ENCODE results near the gene TMPRSS6. TPM values are rescaled to one million over a fixed set of nuclear protein-coding genes. Genes with fewer than 3 reads are reported as not detected.
A peak's percentile ranks its signal among the peaks of the same experiment; 100 is the strongest.

The TMPRSS6 gene
- polyA plus RNA-seq, 4 donors, result 0.35 to 0.63 (median 0.53) TPM

DNA sequence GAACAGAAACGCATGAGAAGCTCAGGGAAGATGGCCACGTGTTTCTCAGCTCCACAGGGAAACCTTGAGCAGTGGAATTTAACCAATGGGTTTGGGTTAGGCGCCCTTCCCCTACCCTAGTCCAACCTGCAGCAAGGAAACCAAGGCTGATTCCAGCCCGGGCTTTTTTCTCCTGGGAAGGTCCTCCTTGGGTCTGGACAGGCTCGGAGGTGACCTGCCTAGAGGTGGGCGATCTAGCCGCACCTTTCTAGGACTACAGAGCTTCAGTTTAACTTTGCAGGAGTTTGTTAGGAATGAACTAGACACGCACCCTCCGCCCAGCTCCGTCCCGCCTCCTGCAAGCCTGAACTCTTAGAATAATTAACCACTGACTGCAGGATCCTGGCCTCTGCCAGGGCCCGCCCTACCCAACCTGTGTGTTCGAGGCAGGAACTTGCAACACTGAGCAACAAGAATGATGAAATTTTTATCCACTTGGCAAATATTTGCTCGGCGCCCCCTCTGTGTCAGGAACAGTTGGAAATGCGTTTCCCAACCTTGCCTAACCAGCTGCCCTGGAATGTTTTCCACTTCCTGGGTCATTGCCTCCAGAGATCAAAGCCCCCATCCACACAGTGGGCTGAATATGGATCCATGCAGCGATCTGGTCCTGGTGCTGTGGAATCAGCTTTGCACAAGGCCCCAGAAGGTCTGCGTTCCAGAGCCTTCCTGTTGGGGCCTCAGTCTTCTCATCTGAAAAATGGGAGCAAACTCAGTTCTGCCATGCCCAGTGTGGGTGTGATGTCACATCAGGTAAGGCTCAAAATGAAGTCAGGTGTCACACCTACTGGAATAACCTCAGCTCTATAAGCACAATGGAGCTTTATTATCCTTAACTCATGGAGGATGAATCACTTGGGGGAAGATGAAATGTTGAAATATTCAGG is 76.7 kb downstream of the TMPRSS6 start:
- peak in 1 of 4 donors; percentile 37 for DNase-seq (ENCODE audit: low read depth in 4 of 4, low spot score in 2 of 4)

DNA sequence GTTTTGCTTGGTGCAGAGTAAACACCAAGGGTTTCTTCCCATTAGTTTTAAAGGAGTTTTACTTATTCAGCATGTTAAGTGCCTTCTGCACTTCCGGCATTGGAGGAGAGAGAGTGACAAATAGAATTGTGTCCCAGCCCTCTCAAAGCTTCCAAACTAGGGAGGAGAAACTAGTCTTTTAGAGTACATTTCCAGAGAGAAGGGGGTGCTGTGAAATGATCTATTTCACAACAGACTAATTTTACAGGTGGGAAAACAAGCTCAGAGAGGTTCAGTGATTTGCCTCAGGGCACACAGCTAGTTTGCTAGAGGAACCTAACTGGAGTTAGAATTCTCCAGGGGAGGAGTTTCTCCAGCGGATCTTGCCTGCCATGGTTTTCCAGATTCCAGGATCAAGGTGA is 77.4 kb downstream of the TMPRSS6 start:
- DNase-seq (ENCODE audit: low read depth in 4 of 4, low spot score in 2 of 4), result no peak

DNA sequence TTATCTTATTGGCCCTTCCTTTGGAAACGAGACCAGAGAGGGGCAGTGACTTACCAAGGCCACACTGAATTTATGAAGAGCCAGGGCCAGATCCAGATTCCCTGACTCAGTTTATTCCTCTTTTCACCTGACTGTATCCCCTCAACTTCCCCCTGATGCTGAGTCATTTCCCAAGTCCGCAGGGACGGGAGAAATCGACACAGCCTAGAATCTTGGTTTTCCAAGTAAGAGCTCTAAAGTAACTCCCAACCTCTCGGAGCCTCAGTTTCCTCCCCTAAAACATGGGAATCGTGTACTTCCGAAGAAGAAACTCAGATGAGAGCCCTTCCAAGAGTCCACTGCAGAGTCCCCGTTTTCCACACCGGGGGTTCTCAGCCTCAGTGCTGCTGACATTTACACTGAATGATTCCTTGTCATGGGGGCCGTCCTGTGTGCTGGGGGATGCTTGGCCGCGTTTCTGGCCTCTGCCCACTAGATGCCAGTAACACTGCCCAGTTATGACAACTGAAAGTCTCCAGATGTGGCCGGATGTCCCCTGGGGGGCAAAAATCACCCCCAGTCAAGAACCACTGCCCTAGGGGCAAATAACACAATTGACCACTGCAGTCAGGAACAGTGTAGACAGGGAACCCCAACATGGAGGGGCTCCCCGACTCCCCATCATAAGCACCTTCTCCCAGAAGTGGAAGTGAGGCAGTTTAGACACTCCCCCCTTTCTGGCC is 78.8 kb downstream of the TMPRSS6 start:
- DNase-seq (ENCODE audit: low read depth in 4 of 4, low spot score in 2 of 4), result no peak

DNA sequence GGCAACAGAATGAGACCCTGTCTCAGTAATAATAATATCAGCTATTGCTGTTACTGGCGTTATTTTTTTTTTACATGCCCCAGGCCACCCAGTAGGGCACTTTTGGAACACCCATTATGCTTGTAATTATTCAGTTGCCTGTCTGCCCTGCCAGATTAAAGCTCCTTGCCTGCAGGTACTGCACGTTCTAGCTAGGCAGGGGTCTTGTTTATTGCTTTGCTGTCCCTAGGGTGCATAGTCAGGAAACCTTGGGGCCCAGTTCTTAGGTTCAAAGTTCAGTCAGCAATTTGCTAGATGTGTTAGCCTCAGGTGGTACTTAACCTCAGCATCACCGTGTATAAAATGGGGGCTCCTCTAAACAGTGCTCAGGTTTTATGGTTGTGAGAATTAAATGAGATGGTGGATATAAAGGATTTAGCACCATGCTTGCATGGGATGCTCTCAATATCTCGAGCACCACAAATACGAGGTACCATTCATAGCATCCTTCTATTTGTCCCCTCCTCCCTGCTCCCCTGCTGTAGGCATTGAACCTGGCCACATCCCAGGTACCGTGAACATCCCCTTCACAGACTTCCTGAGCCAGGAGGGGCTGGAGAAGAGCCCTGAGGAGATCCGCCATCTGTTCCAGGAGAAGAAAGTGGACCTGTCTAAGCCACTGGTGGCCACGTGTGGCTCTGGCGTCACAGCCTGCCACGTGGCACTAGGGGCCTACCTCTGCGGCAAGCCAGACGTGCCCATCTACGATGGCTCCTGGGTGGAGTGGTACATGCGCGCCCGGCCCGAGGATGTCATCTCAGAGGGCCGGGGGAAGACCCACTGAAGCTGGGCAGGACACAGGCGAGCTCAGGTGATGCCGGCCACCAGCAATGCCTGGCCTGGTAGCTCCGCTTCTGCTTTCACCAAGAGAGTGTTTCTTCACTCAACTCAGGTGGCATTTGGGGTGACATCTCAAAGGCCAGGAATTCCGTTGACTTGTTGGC is 80.5 kb downstream of the TMPRSS6 start:
- DNase-seq (ENCODE audit: low read depth in 4 of 4, low spot score in 2 of 4), result no peak

DNA sequence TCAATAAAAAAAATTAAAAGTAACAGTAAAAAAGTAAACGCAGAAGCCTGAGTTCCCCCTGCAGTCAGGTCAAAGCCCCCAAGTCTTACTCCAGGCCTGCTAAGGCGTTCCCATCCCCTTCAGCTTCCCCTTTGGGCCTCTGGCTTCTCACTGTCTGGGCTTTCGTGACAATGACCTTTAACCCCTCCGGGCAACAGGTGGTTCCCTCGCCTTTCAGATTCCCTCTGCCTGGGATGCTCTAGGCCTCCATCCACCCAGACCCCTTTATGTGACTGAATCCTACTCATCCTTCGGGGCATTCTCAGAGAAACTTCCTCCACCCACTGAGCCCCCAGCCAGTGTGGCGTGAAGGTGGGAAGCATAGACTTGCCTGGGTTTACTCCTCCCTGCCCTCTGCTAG is 82.0 kb downstream of the TMPRSS6 start:
- no peak for DNase-seq (ENCODE audit: low read depth in 4 of 4, low spot score in 2 of 4)

DNA sequence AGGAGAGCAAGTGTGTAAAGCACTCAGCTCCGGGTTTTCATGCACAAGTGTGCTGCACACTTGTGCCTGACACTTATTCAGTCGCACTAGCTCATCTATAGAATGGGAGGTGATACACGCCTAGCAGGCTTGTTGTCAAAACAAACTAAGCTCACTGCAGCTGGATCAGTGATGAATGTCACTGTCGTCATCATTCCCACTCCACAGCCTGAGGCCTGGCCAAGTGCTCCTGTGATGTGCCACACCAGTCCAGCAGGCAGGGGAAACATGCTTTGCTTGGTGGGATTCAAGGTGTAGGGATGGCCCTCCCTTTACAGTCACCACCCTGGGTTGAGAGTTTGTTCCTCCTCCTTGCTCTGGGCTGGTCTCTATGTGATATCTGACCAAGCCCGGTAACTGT is 83.2 kb downstream of the TMPRSS6 start:
- DNase-seq (ENCODE audit: low read depth in 4 of 4, low spot score in 2 of 4), result no peak

DNA sequence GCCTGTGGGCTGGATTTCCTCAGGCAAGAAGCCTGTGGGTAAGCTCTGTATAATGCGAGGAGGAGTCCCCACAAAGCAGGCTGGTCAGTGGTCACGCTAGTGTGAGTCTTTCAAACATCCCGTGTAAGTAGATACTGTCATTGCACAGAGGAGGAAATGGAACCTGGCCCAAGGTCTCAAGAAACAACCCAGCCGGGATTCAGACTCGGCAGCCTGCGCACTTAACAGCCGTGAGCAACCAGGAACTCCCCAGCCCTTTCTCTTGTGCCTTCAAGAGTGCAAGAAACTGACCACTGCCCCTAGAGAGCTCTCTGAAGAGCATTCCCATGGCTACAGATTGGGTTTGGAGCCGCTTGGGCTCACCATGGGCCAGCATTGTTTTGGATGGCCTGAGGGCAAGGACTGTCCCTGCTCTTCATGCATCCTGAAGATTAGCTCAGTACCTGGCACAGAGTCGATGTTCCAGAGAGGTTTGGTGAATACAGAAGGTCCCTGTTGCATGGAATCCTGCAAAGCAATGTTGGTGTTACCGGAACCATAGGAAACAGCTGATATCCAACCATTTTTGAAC is 83.9 kb downstream of the TMPRSS6 start:
- DNase-seq (ENCODE audit: low read depth in 4 of 4, low spot score in 2 of 4), result peak in 1 of 4 donors; percentile 20

DNA sequence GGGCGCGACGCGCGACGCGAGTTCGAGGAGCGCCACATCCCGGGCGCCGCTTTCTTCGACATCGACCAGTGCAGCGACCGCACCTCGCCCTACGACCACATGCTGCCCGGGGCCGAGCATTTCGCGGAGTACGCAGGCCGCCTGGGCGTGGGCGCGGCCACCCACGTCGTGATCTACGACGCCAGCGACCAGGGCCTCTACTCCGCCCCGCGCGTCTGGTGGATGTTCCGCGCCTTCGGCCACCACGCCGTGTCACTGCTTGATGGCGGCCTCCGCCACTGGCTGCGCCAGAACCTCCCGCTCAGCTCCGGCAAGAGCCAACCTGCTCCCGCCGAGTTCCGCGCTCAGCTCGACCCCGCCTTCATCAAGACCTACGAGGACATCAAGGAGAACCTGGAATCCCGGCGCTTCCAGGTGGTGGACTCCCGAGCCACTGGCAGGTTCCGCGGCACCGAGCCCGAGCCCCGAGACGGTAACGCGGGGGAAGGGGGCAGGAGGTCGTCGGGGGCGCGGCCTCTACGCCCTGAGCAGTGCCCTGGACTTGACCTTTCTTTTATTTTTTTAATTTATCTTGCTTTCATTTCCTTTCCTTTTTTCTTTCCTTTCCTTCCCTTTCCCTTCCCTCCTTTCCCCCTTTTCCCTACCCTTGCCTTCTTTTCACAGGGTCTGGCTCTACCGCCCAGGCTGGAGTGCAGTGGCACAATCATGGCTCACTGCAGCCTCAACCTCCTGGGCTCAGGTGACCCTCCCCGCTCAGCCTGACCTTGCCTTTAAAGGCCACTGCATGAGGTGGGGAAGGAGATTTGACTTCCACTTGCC is 85.0 kb downstream of the TMPRSS6 start:
- no peak for DNase-seq (ENCODE audit: low read depth in 4 of 4, low spot score in 2 of 4)

DNA sequence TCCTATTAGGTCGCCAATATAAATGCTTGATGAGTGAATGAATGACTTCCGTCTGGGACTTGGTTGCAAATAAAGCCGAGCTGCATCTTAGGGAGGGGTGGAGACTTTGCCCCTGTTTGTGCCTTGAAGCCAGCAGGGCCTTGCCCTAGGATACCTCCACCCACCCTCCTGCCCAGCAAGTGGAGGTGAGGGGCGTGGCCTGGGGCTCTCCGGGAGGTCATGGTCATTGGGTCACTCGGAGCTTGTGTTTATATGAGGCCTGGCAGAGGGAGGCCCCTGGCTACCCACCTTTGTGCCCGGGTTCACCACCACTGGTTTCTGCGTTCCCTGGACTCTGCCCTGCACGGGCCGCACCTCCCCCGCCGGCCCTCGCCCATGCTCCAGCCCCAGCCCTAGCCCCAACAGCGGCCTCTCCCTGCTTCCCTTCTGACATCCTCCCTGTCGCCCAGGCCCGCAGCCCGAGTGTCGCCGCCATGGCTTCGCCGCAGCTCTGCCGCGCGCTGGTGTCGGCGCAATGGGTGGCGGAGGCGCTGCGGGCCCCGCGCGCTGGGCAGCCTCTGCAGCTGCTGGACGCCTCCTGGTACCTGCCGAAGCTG is 85.7 kb downstream of the TMPRSS6 start:
- DNase-seq (ENCODE audit: low read depth in 4 of 4, low spot score in 2 of 4), result no peak

DNA sequence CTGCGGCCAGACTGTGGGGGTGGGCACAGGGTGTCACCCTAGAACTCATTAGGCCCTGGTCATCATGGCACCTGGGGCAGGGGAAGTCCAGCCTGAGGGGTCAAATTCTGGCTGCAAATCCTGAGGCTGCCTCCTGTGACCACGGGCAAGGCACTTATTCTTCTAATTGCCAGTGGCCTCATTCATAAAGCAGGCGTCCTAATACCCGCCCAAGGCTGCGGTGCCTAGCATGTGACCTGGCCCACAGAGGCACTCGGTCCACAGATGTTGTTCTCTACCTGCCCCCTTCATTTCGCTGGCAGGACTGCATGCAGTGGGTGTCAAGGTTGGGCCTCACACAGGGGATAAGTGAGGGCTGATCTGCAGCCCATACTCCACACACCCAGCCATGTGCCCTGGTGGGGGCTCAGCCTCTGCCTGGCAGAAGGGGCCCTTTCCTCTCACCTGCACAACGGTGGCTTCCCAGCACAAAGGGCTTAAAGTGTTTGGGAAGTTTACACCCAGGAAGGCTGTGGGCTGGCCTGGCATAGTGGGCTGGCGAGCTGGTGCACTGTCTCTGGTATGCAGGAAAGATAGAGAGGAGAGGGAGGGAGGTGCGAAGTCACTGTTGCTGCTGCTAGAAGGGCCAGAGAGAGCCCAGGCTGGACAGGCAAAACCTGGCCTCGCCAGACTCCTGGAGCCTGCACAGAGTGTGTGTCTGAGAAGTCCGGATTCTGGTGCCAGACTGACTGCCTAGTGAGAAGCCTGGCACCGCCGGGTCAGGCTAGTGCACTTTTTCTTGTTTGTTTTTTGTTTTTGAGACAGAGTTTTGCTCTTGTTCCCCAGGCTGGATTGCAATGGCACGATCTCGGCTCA is 86.8 kb downstream of the TMPRSS6 start:
- no peak for DNase-seq (ENCODE audit: low read depth in 4 of 4, low spot score in 2 of 4)

DNA sequence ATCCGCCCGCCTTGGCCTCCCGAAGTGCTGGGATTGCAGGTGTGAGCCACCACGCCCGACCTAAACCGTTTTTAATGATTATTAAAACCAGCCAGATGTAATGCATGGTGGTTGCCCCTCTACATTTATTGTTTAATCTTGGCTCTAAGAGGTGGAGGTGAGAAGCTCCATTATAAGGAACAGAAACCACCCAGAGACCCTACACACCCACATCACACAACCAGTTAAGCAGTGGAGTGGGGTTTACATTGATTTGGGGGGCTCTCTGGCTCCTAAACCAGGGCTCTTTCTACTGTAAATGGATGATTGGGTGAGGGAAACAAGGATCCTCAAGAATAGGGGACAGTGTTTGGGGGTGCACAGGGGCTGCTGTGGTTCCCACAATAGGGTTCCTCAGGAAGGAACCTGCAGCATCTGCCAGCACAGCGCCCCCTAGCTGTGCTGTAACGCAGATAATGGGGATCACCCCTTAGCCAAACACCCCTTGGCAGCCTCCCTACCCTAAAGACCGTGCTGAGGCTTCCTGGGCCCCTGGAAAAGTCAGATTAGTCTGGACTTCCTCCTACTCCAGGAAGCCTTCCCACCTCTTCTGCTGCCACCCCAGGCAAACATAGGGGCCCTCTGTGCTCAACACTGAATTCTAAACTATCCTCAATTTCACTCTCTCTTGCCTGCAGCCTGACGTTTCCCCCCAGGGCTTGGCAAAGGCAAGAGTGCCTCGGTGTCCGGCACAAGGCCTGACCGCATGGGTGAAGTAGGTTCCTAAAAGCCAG is 87.6 kb downstream of the TMPRSS6 start:
- no peak for DNase-seq (ENCODE audit: low read depth in 4 of 4, low spot score in 2 of 4)

DNA sequence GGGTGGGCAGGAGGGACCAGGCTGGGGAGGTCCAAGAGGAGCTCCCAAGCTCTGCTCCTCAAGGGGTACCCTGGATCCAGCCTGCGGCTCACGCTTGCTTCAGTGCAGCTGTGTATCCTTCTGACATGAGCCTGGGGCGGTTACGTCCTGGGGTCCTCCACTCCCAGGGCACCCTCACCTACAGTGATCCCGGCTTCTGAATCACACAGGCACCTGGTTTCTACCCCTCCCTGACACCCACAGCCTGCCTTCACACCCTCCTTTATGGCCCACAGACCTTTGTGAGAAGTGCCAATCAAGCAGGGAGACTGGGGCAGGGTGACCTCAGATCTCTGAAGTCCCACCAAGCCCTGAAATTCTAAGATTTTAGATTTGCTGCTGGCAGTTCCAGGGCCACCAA is 88.5 kb downstream of the TMPRSS6 start:
- no peak for DNase-seq (ENCODE audit: low read depth in 4 of 4, low spot score in 2 of 4)

DNA sequence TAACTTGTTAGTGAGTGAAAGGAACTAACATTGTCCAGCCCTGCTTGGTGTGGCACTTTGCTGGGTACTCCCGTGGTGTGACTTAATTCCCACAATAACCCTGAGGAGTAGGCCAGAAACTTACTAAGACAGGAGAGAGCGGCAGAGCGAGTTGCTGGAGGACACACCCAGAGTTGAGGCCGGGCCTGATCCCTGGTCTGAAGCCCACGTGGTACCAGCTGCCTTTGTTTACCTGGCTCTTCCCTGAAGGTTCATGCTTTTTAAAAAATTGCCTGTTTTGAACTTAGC is 89.4 kb downstream of the TMPRSS6 start:
- DNase-seq (ENCODE audit: low read depth in 4 of 4, low spot score in 2 of 4), result peak in 1 of 4 donors; percentile 16

DNA sequence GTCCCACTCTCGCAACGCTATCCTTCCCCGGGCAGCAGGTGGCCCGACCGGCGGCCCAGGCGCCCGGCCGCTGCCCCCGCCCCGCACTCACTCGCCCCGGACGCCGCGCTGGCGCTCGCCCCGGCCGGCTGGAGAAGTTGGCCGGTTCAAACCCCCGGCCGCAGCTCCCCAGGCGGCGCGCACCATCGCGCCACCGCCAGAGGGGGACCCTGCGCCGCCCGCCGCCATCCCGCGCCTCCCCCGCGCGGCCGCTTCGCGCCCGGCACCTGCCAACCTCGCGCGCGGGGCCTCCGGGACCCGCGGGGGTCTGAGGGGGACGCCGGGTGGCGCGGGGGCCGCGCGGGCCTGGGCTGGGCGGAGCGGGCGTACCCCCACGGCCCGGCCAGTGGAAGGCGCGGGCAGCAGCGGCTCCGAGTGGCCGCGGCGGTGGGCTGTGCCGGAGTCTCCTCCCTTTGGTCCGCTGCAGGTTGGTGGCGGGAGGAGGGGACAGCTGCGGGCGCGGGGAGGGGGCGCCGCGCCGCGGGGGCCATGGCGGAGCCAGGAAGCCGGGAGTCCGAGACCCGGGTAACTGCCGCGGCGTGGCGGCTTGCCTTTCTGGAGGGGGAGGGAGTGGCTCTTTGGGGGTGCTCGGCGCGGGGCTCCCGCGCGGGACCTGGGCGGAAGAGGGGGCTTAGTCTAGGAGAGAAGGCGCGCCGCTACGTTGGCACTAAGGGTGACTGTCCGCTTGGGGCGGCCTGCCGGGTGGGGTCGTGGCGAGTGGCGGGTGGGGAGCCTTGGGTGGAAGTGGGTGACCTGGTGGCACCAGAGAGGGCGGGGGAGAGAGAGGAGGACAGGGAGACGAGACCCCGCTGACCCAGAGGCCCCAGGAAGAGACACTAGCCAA is 90.0 kb downstream of the TMPRSS6 start, which contains the start of the genes MPST and TST:
Gene MPST, plus strand, starts transcription at position 434 of the 883 bp plus-strand sequence. Its CDS starts 95 bp downstream, at position 529.
Gene TST, minus strand, starts transcription at position 139 of the 883 bp plus-strand sequence. CDS start 715 bp downstream, outside the sequence.
- DNase-seq (ENCODE audit: low read depth in 4 of 4, low spot score in 2 of 4), result peak in 3 of 4 donors; percentile 48 to 76 (median 66)

DNA sequence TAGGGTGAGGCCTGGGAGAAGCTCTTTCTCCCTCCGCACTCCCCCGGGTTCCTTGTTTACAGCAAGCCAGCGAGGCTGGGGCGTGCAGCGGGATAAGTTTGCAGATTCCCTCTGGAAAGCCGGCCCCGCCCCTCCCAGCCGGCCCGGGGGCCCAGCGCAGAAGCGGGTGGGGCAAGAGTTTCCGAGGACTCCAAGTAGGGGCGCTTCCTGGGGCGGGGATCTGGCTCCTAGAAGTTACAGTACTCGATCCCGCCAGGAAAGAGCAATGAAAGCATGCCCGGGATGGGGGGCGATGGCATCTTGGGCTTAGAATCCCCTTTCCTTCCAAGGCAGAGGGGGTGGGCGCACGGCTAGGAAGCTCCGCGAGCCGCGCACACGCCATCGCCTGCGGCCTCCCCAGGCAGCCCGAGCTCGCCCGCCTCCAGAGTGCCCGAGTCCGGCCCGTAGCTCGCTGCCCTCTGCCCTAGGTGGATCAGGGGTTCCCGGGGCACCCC is 90.7 kb downstream of the TMPRSS6 start:
- peak in 2 of 4 donors; percentile 55 to 58 for DNase-seq (ENCODE audit: low read depth in 4 of 4, low spot score in 2 of 4)
